GM23338 (cell line): ENCODE results near the gene TSPEAR.

Experiments
- EZH2 ChIP-seq: fragments of 200-600 bp; sonication (generic); IDR thresholded peaks from one replicate; pipeline ENCODE4 v1.8.0; 2017; ENCODE audit warnings: antibody characterized with exemption, mild to moderate bottlenecking, low read depth; ENCODE audit not compliant: unreplicated experiment
- EZH2phosphoT487 ChIP-seq: fragments of 200-600 bp; sonication (generic); IDR thresholded peaks from one replicate; pipeline ENCODE4 v1.8.1; 2018; ENCODE audit warnings: antibody characterized with exemption; ENCODE audit not compliant: unreplicated experiment
- JUNB ChIP-seq: IDR thresholded peaks from one replicate; pipeline ENCODE4 v1.6.1; 2016; ENCODE audit warnings: antibody characterized with exemption; ENCODE audit not compliant: unreplicated experiment
- POLR2AphosphoS5 ChIP-seq: IDR thresholded peaks from 2 replicates; pipeline ENCODE4 v1.6.1; 2016; ENCODE audit warnings: antibody characterized with exemption, low read depth
- TF ChIP-seq, protein P1 (sequence below), 2 experiments: fragments of 200-600 bp in 1 of 2; sonication (generic) in 1 of 2; conservative IDR thresholded peaks; 2 replicates each; pipeline versions ENCODE4 v1.5.1 to v1.6.1; 2016 to 2017; ENCODE audit warnings: antibody characterized with exemption in 2 of 2, low read depth in 2 of 2, mild to moderate bottlenecking in 2 of 2, moderate library complexity in 1 of 2
- TF ChIP-seq, protein P2 (sequence below): IDR thresholded peaks from one replicate; pipeline ENCODE4 v1.6.1; 2018; ENCODE audit warnings: antibody characterized with exemption; ENCODE audit not compliant: unreplicated experiment

DNA sequence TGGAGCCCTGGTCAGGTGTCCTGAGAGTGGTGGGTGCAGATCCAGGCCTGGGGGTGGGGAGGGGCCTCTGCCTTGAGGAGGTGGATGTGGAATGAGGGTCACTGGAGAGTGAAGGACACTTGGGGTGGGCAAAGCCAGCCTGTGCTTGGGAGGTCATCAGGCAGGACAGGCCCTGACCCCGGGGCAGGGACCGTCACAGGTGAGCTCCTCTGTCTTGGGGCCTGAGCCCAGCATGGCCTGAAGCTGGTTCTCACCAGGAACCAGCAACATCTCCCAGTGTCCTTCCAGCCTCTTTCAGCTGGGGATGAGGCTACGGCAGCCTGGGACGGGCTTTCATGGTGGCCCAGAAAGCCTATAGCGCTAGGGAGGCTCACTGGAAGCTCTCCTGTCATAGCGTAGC lies 159.2 kb downstream of the TSPEAR start:
- TF ChIP-seq POLR2AphosphoS5, result no peak
- no peak for TF ChIP-seq JUNB
- TF ChIP-seq, protein P1, sequence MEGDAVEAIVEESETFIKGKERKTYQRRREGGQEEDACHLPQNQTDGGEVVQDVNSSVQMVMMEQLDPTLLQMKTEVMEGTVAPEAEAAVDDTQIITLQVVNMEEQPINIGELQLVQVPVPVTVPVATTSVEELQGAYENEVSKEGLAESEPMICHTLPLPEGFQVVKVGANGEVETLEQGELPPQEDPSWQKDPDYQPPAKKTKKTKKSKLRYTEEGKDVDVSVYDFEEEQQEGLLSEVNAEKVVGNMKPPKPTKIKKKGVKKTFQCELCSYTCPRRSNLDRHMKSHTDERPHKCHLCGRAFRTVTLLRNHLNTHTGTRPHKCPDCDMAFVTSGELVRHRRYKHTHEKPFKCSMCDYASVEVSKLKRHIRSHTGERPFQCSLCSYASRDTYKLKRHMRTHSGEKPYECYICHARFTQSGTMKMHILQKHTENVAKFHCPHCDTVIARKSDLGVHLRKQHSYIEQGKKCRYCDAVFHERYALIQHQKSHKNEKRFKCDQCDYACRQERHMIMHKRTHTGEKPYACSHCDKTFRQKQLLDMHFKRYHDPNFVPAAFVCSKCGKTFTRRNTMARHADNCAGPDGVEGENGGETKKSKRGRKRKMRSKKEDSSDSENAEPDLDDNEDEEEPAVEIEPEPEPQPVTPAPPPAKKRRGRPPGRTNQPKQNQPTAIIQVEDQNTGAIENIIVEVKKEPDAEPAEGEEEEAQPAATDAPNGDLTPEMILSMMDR (conservative IDR thresholded peaks at IDR 0.05; ENCODE audit: low read depth in 2 of 2), result no peak
- TF ChIP-seq EZH2, result no peak
- no peak for TF ChIP-seq EZH2phosphoT487
- TF ChIP-seq, protein P2, sequence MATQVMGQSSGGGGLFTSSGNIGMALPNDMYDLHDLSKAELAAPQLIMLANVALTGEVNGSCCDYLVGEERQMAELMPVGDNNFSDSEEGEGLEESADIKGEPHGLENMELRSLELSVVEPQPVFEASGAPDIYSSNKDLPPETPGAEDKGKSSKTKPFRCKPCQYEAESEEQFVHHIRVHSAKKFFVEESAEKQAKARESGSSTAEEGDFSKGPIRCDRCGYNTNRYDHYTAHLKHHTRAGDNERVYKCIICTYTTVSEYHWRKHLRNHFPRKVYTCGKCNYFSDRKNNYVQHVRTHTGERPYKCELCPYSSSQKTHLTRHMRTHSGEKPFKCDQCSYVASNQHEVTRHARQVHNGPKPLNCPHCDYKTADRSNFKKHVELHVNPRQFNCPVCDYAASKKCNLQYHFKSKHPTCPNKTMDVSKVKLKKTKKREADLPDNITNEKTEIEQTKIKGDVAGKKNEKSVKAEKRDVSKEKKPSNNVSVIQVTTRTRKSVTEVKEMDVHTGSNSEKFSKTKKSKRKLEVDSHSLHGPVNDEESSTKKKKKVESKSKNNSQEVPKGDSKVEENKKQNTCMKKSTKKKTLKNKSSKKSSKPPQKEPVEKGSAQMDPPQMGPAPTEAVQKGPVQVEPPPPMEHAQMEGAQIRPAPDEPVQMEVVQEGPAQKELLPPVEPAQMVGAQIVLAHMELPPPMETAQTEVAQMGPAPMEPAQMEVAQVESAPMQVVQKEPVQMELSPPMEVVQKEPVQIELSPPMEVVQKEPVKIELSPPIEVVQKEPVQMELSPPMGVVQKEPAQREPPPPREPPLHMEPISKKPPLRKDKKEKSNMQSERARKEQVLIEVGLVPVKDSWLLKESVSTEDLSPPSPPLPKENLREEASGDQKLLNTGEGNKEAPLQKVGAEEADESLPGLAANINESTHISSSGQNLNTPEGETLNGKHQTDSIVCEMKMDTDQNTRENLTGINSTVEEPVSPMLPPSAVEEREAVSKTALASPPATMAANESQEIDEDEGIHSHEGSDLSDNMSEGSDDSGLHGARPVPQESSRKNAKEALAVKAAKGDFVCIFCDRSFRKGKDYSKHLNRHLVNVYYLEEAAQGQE, result no peak
